ENCODE data around the gene ST6GALNAC6. TPM values are rescaled to one million over a fixed set of nuclear protein-coding genes. Genes with fewer than 3 reads are reported as not detected.

Gene ST6GALNAC6
- total RNA-seq, 1 donor from 2014 or later: 14.3 TPM

DNA sequence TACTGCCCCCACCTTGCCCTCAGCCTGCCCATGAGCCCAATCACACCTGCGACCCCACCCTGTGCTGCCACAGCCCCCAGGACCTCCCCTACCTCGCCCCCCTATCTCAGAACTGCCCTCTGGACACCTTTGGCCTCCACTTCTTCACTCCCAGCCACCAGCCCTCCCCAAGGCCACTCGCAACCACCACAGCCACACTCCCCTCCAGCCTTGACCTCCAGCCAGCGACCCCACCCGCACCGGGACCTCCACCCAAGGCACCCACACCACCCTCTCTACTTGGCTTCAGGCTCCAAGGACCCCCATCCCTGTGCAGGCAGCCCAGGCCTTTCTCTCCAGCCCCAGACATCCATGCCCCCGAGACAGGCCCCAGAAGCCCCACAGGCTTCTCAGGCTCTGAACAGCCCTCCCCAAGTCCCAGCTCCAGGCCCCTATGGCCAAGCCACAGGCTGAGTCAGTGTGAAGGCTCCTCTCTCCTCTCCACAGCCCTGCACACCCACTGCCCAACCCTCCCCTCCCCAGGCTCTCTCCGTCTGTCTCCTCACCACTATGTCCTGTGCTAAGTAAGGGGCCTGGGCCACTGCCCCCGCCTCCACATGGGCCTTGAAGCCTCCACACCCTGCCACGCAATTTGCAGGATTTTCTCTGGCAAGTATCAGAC, 24.0 kb downstream of the ST6GALNAC6 start:
- no peaks in the 10 kb centered on the region for H4K20me1 ChIP-seq (ENCODE audit: low read depth)
- Mint-ChIP-seq H3K27ac (peak overlapping the region; percentile 95), H3K4me3 (peak overlapping the region; percentile 75), H3K27me3 (ENCODE audit: insufficient read depth, low read depth) (peaks cover 16% of the 10 kb centered on the region), H3K4me1 (peaks cover 59% of the 10 kb centered on the region), H3K9me3 (no peaks in the 10 kb centered on the region), H3K36me3 (no peaks in the 10 kb centered on the region)
- DNase-seq (ENCODE audit: low spot score): no peak
- no peak overlapping the region for H3K4me2 ChIP-seq
- H3F3A ChIP-seq (ENCODE audit: low read depth): peaks cover 15% of the 10 kb centered on the region
- no peak overlapping the region for H3K27ac ChIP-seq
- no peaks in the 10 kb centered on the region for H3K36me3 ChIP-seq
- no peaks in the 10 kb centered on the region for H3K79me2 ChIP-seq (ENCODE audit: low read depth)
- H2AFZ ChIP-seq (replicated peaks): no peak overlapping the region
- TF ChIP-seq CTCF (IDR thresholded peaks at IDR 0.05): no peak
- no peak for TF ChIP-seq EZH2 (IDR thresholded peaks at IDR 0.05)
- TF ChIP-seq EZH2phosphoT487 (IDR thresholded peaks at IDR 0.05): no peak
- no peak overlapping the region for H3K4me3 ChIP-seq
- H3K4me1 ChIP-seq: peaks cover 19% of the 10 kb centered on the region
- no peaks in the 10 kb centered on the region for H3K27me3 ChIP-seq
- no peaks in the 10 kb centered on the region for H3K9me3 ChIP-seq (ENCODE audit: low read depth)
- peak overlapping the region; percentile 13 for H3K9ac ChIP-seq

GRCh38 chr9:127874301-127875221, 24.8 kb downstream of the ST6GALNAC6 start:
- Histone ChIP-seq H3K4me2 (no peak overlapping the region), H3K4me3 (no peak overlapping the region), H3K36me3 (no peaks in the 10 kb centered on the region), H3K4me1 (peaks cover 19% of the 10 kb centered on the region), H3K27me3 (no peaks in the 10 kb centered on the region), H3K79me2 (ENCODE audit: low read depth) (no peaks in the 10 kb centered on the region), H3K9me3 (ENCODE audit: low read depth) (no peaks in the 10 kb centered on the region), H2AFZ (replicated peaks) (no peak overlapping the region), H4K20me1 (ENCODE audit: low read depth) (no peaks in the 10 kb centered on the region), H3K27ac (no peak overlapping the region), H3K9ac (no peak overlapping the region), H3F3A (ENCODE audit: low read depth) (peaks cover 15% of the 10 kb centered on the region)
- no peak for DNase-seq (ENCODE audit: low spot score)
- Mint-ChIP-seq H3K9me3 (no peaks in the 10 kb centered on the region), H3K27ac (peak overlapping the region; percentile 57), H3K4me1 (peaks cover 59% of the 10 kb centered on the region), H3K27me3 (ENCODE audit: insufficient read depth, low read depth) (peaks cover 16% of the 10 kb centered on the region), H3K4me3 (no peak overlapping the region), H3K36me3 (no peaks in the 10 kb centered on the region)
- no peak for TF ChIP-seq CTCF (IDR thresholded peaks at IDR 0.05)
- TF ChIP-seq EZH2 (IDR thresholded peaks at IDR 0.05): no peak
- TF ChIP-seq EZH2phosphoT487 (IDR thresholded peaks at IDR 0.05): no peak

DNA sequence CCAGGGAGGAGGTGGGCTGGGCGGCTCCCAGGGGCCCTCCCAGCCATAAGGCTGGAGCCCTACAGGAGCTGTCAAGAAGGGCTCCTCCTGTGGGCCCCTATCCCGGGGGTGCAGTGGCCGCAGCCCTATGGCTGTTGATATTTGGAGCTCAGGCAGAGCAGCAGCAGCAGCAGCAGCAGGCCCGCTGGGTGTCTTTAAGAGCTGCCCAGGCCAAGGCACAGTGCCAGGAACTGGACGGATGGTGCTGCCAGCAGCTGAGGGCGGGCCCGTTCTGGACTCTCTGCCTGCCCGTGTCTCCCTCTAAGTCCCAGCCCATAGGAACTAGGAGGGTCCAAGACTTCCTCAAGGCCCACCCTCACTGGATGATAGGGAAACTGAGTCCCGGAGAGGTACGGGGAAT, 25.5 kb downstream of the ST6GALNAC6 start:
- Histone ChIP-seq H3K4me3 (no peak overlapping the region), H4K20me1 (ENCODE audit: low read depth) (no peaks in the 10 kb centered on the region), H2AFZ (replicated peaks) (no peak overlapping the region), H3K27ac (no peak overlapping the region), H3K4me1 (peaks cover 19% of the 10 kb centered on the region), H3K9ac (no peak overlapping the region), H3F3A (ENCODE audit: low read depth) (peaks cover 12% of the 10 kb centered on the region), H3K9me3 (ENCODE audit: low read depth) (no peaks in the 10 kb centered on the region), H3K79me2 (ENCODE audit: low read depth) (no peaks in the 10 kb centered on the region), H3K4me2 (no peak overlapping the region), H3K36me3 (no peaks in the 10 kb centered on the region), H3K27me3 (no peaks in the 10 kb centered on the region)
- Mint-ChIP-seq H3K27me3 (ENCODE audit: insufficient read depth, low read depth) (peaks cover 13% of the 10 kb centered on the region), H3K27ac (peak overlapping the region; percentile 57), H3K4me3 (peak overlapping the region; percentile 15), H3K4me1 (peaks cover 59% of the 10 kb centered on the region), H3K36me3 (no peaks in the 10 kb centered on the region), H3K9me3 (no peaks in the 10 kb centered on the region)
- no peak for TF ChIP-seq EZH2 (IDR thresholded peaks at IDR 0.05)
- no peak for TF ChIP-seq CTCF (IDR thresholded peaks at IDR 0.05)
- no peak for TF ChIP-seq EZH2phosphoT487 (IDR thresholded peaks at IDR 0.05)
- no peak for DNase-seq (ENCODE audit: low spot score)

All from neural progenitor cell (in vitro differentiated cells).